ENCODE measurements around the gene SAPCD2. TPM values are rescaled to one million over a fixed set of nuclear protein-coding genes. Genes with fewer than 3 reads are reported as not detected.

The SAPCD2 gene
- total and polyA plus RNA-seq, 2 of the 8 experiments (the other 6 are each of a cell fraction or from before 2014, with no cell fraction given) = 12.7 to 32.1 TPM

- TF ChIP-seq EGR1 (IDR thresholded peaks at IDR 0.05; ENCODE audit: borderline replicate concordance, low read depth, low read length) (no peak), RFX5 (IDR thresholded peaks at IDR 0.05; ENCODE audit: borderline replicate concordance, low read depth, low read length) (no peak), TCF12 (IDR thresholded peaks at IDR 0.05; ENCODE audit: low read depth, low read length) (no peak), EP300 (IDR thresholded peaks at IDR 0.05; ENCODE audit: borderline replicate concordance in 1 of 2, low read depth in 2 of 2, low read length in 2 of 2) (no peak), CHD7 (IDR thresholded peaks at IDR 0.05; ENCODE audit: insufficient replicate concordance, low read length) (no peak)
These were observed 42.4 kb upstream of the SAPCD2 start (continued) for GRCh38 chr9:137112564-137113384.
